Measurements from ENCODE around the gene ZKSCAN1. TPM values are rescaled to one million over a fixed set of nuclear protein-coding genes. Genes with fewer than 3 reads are reported as not detected.

Gene ZKSCAN1
- total RNA-seq, 2 experiments from 2014 or later, result 49.1 to 50.6 TPM

DNA sequence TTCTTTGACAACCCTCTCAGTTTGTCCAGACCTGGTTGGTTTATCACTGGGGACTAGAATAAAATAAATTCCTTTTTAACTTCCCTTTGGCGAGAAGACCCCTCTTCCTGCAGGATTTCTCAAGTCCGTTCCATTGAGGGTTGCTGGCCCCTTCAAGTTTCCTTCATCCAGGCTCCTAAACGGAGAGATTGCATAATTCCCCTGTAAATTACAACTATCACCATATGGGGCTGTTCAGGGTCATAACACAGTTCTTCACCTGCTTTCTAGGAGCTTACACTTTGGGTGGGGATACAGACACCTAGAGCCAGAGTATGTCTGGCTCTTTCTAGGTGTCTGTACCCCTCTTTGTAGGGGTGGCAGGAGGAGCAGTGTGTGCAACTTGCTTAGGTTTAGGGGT, 70.1 kb downstream of the ZKSCAN1 start:
- H3K4me3 Mint-ChIP-seq, result no peak overlapping the region
- no peaks in the 10 kb centered on the region for H3K27me3 Mint-ChIP-seq
- H3K4me1 Mint-ChIP-seq (ENCODE audit: low read depth), result peaks cover 39% of the 10 kb centered on the region
- no peak for DNase-seq
- intact Hi-C loops (cut with micrococcal nuclease), result loop anchor here (10.0 kb wide), 1 partner anchor 581 kb away; the partner anchor contains the start of genes ZKSCAN5 and ZNF394
- ChIA-PET POLR2A (no interaction called here), CTCF (no interaction called here)
- H3K27ac Mint-ChIP-seq, result no peak overlapping the region
- H3K36me3 Mint-ChIP-seq, result peaks cover 12% of the 10 kb centered on the region
- no peaks in the 10 kb centered on the region for H3K9me3 Mint-ChIP-seq

DNA sequence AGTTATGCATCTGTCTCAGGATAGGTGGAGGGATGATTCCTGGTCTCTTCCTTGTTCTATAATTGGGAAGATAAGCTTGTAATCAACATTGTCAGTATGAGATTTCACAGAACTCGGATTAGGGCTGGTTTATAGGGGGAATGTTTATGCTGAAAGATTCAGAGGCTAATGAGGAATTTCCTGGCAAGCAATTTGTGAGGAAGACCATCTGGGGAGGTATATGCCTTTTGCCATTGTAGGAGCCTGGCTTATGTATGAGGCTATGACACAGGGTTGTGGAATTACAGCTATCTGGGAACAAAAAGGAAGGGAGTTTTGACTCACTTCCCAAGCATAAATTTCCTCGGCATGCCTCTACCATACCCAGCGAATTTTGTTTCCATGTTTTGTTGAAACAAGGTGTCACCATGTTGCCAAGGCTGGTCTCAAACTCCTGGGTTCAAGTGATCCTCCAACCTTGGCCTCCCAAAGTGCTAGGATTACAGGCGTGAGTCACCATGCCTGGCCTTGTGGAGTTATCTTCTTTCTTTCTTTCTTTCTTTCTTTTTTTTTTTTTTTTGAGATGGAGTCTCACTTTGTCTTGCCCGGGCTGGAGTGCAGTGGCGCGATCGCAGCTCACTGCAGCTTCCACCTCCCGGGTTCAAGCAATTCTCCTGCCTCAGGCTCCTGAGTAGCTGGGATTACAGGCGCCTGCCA, 71.8 kb downstream of the ZKSCAN1 start:
- Mint-ChIP-seq H3K9me3 (no peaks in the 10 kb centered on the region), H3K27me3 (no peaks in the 10 kb centered on the region), H3K4me3 (peak overlapping the region; percentile 13), H3K27ac (peak overlapping the region; percentile 76), H3K36me3 (peaks cover 17% of the 10 kb centered on the region), H3K4me1 (ENCODE audit: low read depth) (peaks cover 39% of the 10 kb centered on the region)
- intact Hi-C loops (cut with micrococcal nuclease), result loop anchor here (10.0 kb wide), 1 partner anchor 582 kb away; the partner anchor contains the start of genes ZKSCAN5 and ZNF394
- ChIA-PET CTCF (no interaction called here), POLR2A (interaction anchor here (1.4 to 4.3 kb wide), 2 partner anchors 14 to 167 kb away, joined by 5 to 44 read pairs; partner anchors contain the start of genes AP4M1, MCM7 and TRIM4)
- no peak for DNase-seq

DNA sequence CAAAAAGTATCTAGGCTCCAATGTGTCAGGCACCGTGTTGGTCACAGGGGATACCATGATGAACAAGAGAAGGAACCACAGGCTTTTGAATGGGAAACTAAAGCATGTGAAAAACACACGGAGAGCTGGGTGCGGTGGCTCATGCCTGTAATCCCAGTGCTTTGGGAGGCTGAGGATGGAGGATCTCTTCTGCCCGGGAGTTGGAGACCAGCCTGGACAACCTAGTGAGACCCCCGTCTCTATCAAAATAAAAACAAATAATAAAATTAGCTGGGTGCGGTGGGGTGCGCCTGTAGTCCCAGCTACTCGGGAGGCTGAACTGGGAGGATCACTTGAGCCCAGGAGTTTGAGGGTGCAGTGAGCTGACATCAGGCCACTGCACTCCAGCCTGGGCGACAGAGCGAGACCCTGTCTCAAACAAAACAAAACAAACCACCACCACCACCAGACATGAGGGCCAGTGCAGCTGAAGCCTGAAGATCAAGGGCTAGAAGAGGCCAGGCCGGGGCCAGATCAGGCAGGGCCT, 72.8 kb downstream of the ZKSCAN1 start:
- DNase-seq, result no peak
- H3K36me3 Mint-ChIP-seq, result peaks cover 25% of the 10 kb centered on the region
- intact Hi-C loops (cut with micrococcal nuclease), result loop anchor here (2.0 to 10.0 kb wide), 2 partner anchors 31 to 583 kb away; partner anchors contain the start of genes CNPY4, TAF6, ZKSCAN5 and ZNF394
- no peaks in the 10 kb centered on the region for H3K27me3 Mint-ChIP-seq
- ChIA-PET CTCF (no interaction called here), POLR2A (interaction anchor here (1.0 to 4.3 kb wide), 3 partner anchors 13 to 168 kb away, joined by 3 to 44 read pairs (median 5); partner anchors contain the start of genes AP4M1, MBLAC1, MCM7 and TRIM4)
- H3K9me3 Mint-ChIP-seq, result no peaks in the 10 kb centered on the region
- H3K27ac Mint-ChIP-seq, result peak overlapping the region; percentile 95
- H3K4me1 Mint-ChIP-seq (ENCODE audit: low read depth), result peaks cover 35% of the 10 kb centered on the region
- H3K4me3 Mint-ChIP-seq, result peak overlapping the region; percentile 93

DNA sequence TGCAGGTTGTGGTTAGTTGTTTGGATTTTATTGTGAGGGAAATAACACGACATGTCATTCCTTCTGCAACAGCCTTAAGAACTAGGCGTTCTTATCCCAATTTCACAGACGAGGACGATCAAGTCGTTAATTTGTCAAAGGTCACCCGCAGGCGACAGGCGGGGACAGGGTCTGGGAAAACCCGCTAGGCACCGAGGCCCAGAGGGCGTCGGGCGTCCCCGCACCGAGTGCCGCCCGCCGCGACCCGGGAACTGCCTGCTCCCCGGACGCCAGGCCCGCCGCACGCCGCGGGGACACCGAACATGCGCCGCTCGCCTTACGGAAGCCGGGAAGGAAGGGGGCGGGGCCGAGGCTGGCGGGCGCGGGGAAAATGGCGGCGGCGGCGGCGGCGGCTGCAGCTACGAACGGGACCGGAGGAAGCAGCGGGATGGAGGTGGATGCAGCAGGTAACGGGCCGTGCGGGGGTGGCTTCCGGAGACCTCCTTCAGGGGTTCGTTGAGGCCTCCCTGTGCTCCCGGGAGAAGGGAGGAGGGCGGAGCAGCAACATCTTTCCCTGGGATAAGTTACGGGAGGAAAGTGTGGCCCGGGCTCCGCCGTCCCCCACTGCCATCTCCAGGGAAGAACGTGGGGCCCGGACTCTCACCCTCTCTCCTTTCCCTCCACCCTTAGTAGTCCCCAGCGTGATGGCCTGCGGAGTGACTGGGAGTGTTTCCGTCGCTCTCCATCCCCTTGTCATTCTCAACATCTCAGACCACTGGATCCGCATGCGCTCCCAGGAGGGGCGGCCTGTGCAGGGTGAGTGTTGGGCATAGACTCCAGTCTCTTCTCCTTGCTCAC, 73.4 kb downstream of the ZKSCAN1 start, which contains the start of gene COPS6:
TSS of gene COPS6 (plus strand) at position 349 of the 837 bp plus-strand sequence. CDS start at position 371, 22 bp downstream.
- DNase-seq, result peak; percentile 89
- Mint-ChIP-seq H3K27ac (peak within 1 kb of the TSS; percentile 95), H3K4me1 (ENCODE audit: low read depth) (peaks cover 40% of the 10 kb centered on the region), H3K9me3 (no peaks in the 10 kb centered on the region), H3K4me3 (peak within 1 kb of the TSS; percentile 93), H3K36me3 (peaks cover 32% of the 10 kb centered on the region), H3K27me3 (no peaks in the 10 kb centered on the region)
- ChIA-PET POLR2A (interaction anchor here (1.0 to 4.3 kb wide), 2 partner anchors 12 to 38 kb away, joined by 3 to 44 read pairs; partner anchors contain the start of genes AP4M1, MBLAC1 and MCM7), CTCF (interaction anchor here (2.3 kb wide), 1 partner anchor 12 kb away, joined by 11 read pairs; the partner anchor contains the start of genes AP4M1 and MCM7)
- intact Hi-C loops (cut with micrococcal nuclease), result loop anchor here (1.0 to 10.0 kb wide), 3 partner anchors 11 to 584 kb away; partner anchors contain the start of genes CNPY4, TAF6, ZKSCAN5 and ZNF394

DNA sequence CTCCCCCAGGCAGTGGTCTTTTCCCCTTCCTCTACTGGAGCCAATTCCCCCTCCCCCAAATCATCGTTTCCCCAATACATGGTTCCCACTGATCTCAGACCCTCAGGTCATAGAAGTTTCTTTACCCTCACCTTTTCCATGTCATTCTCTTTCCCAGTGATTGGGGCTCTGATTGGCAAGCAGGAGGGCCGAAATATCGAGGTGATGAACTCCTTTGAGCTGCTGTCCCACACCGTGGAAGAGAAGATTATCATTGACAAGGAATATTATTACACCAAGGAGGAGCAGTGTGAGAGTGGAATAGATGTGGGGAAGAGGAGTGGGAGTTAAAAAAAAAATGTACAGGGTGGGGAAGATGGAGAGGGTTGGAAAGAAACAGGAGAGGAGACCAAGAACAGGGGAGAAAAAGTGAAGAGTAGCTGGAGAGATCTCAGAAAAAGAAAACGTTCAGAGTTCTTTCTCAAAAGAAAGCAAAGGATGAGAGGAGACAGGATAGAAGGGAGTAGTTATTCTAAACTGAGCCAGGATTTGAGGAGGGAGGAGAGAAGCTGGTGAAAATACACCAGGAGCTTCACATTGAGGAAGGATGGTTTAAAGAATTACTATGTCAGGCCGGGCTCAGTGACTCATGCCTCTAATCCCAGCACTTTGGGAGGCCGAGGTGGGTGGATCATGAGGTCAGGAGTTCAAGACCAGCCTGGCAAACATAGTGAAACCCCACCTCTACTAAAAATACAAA, 74.2 kb downstream of the ZKSCAN1 start:
- H3K36me3 Mint-ChIP-seq, result peaks cover 36% of the 10 kb centered on the region
- peak; percentile 34 for DNase-seq
- H3K4me3 Mint-ChIP-seq, result peak overlapping the region; percentile 93
- H3K4me1 Mint-ChIP-seq (ENCODE audit: low read depth), result peaks cover 40% of the 10 kb centered on the region
- intact Hi-C loops (cut with micrococcal nuclease), result loop anchor here (1.0 to 10.0 kb wide), 3 partner anchors 11 to 585 kb away; partner anchors contain the start of genes CNPY4, TAF6, ZKSCAN5 and ZNF394
- POLR2A ChIA-PET, result interaction anchor here (0.6 to 4.3 kb wide), 4 partner anchors 11 to 339 kb away, joined by 4 to 44 read pairs (median 8); partner anchors contain the start of genes AP4M1, MCM7 and ZCWPW1
- CTCF ChIA-PET, result interaction anchor here (0.6 to 2.3 kb wide), 4 partner anchors 8 to 714 kb away, joined by 5 to 11 read pairs (median 5); partner anchors contain the start of genes AP4M1, MCM7, POP7 and ZNF3
- H3K9me3 Mint-ChIP-seq, result no peaks in the 10 kb centered on the region
- H3K27ac Mint-ChIP-seq, result peak overlapping the region; percentile 95
- no peaks in the 10 kb centered on the region for H3K27me3 Mint-ChIP-seq

DNA sequence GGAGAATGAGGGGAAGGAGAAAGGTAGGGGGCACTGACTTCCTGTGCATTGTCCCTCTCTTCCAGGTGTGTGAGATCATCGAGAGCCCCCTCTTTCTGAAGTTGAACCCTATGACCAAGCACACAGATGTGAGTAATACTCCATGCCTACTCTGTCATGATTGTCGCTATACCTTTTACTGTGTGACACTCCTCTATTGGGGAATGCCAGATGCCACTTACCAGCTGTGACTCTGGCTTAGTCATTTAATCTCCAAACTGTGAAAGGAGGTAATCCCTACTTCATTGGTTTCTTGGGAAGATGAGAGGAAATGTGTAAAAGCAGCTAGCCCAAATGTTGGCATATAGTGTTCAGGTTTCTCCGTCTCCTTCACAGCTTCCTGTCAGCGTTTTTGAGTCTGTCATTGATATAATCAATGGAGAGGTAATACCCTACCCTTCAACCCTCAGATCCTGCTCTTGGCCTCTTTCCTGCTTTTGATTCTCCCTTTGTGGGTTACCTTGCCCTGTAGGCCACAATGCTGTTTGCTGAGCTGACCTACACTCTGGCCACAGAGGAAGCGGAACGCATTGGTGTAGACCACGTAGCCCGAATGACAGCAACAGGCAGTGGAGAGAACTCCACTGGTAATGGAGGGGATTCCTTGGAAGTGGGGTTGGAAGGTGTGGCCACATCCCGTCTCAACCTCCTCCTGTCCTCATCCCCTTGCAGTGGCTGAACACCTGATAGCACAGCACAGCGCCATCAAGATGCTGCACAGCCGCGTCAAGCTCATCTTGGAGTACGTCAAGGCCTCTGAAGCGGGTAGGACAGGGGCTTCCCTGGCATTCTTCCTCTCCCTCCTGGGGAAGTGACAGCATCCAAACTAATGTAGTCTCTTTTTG, 75.4 kb downstream of the ZKSCAN1 start:
- no peak for DNase-seq
- H3K27ac Mint-ChIP-seq, result peak overlapping the region; percentile 72
- intact Hi-C loops (cut with micrococcal nuclease), result no loop called here
- H3K9me3 Mint-ChIP-seq, result no peaks in the 10 kb centered on the region
- peaks cover 49% of the 10 kb centered on the region for H3K4me1 Mint-ChIP-seq (ENCODE audit: low read depth)
- POLR2A ChIA-PET, result interaction anchor here (0.7 to 4.3 kb wide), 4 partner anchors 8 to 118 kb away, joined by 3 to 44 read pairs (median 6); partner anchors contain the start of genes AP4M1 and MCM7
- H3K4me3 Mint-ChIP-seq, result peak overlapping the region; percentile 53
- peaks cover 44% of the 10 kb centered on the region for H3K36me3 Mint-ChIP-seq
- no peaks in the 10 kb centered on the region for H3K27me3 Mint-ChIP-seq
- CTCF ChIA-PET, result interaction anchor here (0.6 to 2.3 kb wide), 4 partner anchors 9 to 615 kb away, joined by 3 to 11 read pairs (median 5); partner anchors contain the start of genes AP4M1, MCM7, POP7 and ZNF3

Other genes starting within 250 kb of the ZKSCAN1 start
- gene CYP3A4, start 231.4 kb upstream of the ZKSCAN1 start, total RNA-seq, result not detected
- not detected for gene CYP3A43, start 187.6 kb upstream of the ZKSCAN1 start, total RNA-seq
- not detected for gene OR2AE1, start 138.6 kb upstream of the ZKSCAN1 start, total RNA-seq
- gene TRIM4, start 96.1 kb upstream of the ZKSCAN1 start, total RNA-seq, result 10 to 100 TPM; 24.9 to 26.1 TPM
- under 1 TPM; 0.19 to 0.45 TPM for gene GJC3, start 86.0 kb upstream of the ZKSCAN1 start, total RNA-seq
- gene AZGP1, start 39.6 kb upstream of the ZKSCAN1 start, total RNA-seq, result not detected
- gene ZSCAN21, start 34.2 kb downstream of the ZKSCAN1 start, total RNA-seq, result 1 to 10 TPM; 6.2 TPM
- gene ZNF3, start 66.1 kb downstream of the ZKSCAN1 start, total RNA-seq, result 10 to 100 TPM; 18.0 to 18.6 TPM
- gene COPS6, start 73.4 kb downstream of the ZKSCAN1 start, total RNA-seq, result 10 to 100 TPM; 93.1 to 98.2 TPM
- 100 to 1,000 TPM; 393 to 398 TPM for gene MCM7, start 85.8 kb downstream of the ZKSCAN1 start, total RNA-seq
- gene AP4M1, start 86.0 kb downstream of the ZKSCAN1 start, total RNA-seq, result 10 to 100 TPM; 11.3 to 12.2 TPM
- gene TAF6, start 103.8 kb downstream of the ZKSCAN1 start, total RNA-seq, result 10 to 100 TPM; 54.3 to 63.7 TPM
- 10 to 100 TPM; 11.9 to 12.4 TPM for gene CNPY4, start 104.0 kb downstream of the ZKSCAN1 start, total RNA-seq
- 1 to 10 TPM; 2.3 to 3.4 TPM for gene MBLAC1, start 111.4 kb downstream of the ZKSCAN1 start, total RNA-seq
- gene LAMTOR4, start 133.3 kb downstream of the ZKSCAN1 start, total RNA-seq, result 100 to 1,000 TPM; 136 to 151 TPM
- gene TRAPPC14, start 143.1 kb downstream of the ZKSCAN1 start, total RNA-seq, result 10 to 100 TPM; 17.9 to 19.7 TPM
- gene GAL3ST4, start 153.0 kb downstream of the ZKSCAN1 start, total RNA-seq, result 1 to 10 TPM; 2.4 to 2.8 TPM
- 1 to 10 TPM; 4.8 to 5.5 TPM for gene GPC2, start 161.8 kb downstream of the ZKSCAN1 start, total RNA-seq
- 10 to 100 TPM; 20.8 to 20.9 TPM for gene STAG3, start 162.3 kb downstream of the ZKSCAN1 start, total RNA-seq
- gene PVRIG, start 204.4 kb downstream of the ZKSCAN1 start, total RNA-seq, result 10 to 100 TPM; 21.0 to 21.2 TPM

All from activated CD4-positive, alpha-beta memory T cell treated with anti-CD3 and anti-CD28 coated beads for 36 hours (primary cell).